Mesothelial cell of epicardium (in vitro differentiated cells): Measurements from ENCODE around the gene ARNT2. TPM values are rescaled to one million over a fixed set of nuclear protein-coding genes. Genes with fewer than 3 reads are reported as not detected.

ENCODE experiments used
- DNase-seq, 2 experiments: peaks; one replicate each; pipeline ENCODE4 v3.0.0; 2021; ENCODE audit warnings: low spot score in 2 of 2; ENCODE audit not compliant: unreplicated experiment in 2 of 2
- H3K27ac Mint-ChIP-seq: 2 replicates; pipeline ENCODE4 v1.8.0; 2021; ENCODE audit warnings: mixed read lengths
- H3K27me3 Mint-ChIP-seq: 2 replicates; pipeline ENCODE4 v1.8.0; 2021; ENCODE audit warnings: low read depth, mixed read lengths
- H3K36me3 Mint-ChIP-seq: 2 replicates; pipeline ENCODE4 v1.8.0; 2021; ENCODE audit warnings: mixed read lengths
- H3K4me1 Mint-ChIP-seq: 2 replicates; pipeline ENCODE4 v1.8.0; 2021; ENCODE audit warnings: mixed read lengths
- H3K4me3 Mint-ChIP-seq: 2 replicates; pipeline ENCODE4 v1.8.0; 2021; ENCODE audit warnings: mild to moderate bottlenecking, moderate library complexity, mixed read lengths
- H3K9me3 Mint-ChIP-seq: 2 replicates; pipeline ENCODE4 v1.8.0; 2021; ENCODE audit warnings: mixed read lengths
- CTCF ChIP-seq: fragments of 200-600 bp; sonication (generic); IDR thresholded peaks from one replicate; pipeline ENCODE4 v1.5.0; 2021; ENCODE audit warnings: antibody characterized with exemption; ENCODE audit not compliant: unreplicated experiment
- total RNA-seq: library from RNA; stranded (reverse); gene quantifications from 3 replicates; pipeline ENCODE4 v1.2.1, GENCODE V29; 2021

The ARNT2 gene
- total RNA-seq, 1 donor from 2014 or later, result 20.2 TPM

DNA sequence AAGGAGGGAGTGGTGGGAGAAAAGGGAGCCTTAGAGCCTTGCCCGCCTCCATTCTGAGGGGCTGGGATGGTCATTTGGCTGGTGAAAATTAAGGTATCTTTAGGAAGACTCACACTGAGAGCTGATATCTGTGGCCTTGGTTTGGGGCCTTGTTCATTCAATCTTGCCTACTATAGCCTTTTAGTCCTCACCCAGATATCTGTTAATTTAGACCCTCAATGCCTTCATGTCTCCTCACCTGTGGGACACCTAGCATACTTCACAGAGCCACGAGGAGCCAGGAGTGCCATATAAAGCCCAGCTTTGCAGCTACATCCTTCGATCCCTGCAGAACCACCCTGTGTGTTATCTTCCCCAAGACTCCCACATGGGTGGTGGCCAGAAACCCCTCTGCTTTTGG lies 4.7 kb upstream of the ARNT2 start:
- peaks cover 2% of the 10 kb centered on the region for H3K4me1 Mint-ChIP-seq
- H3K9me3 Mint-ChIP-seq, result no peaks in the 10 kb centered on the region
- DNase-seq, result no peak
- TF ChIP-seq CTCF, result no peak
- no peak overlapping the region for H3K27ac Mint-ChIP-seq
- no peak overlapping the region for H3K4me3 Mint-ChIP-seq
- H3K36me3 Mint-ChIP-seq, result no peaks in the 10 kb centered on the region
- H3K27me3 Mint-ChIP-seq, result peaks cover 48% of the 10 kb centered on the region

- peaks cover 53% of the 10 kb centered on the region for H3K27me3 Mint-ChIP-seq
- no peak for DNase-seq
- peaks cover 3% of the 10 kb centered on the region for H3K36me3 Mint-ChIP-seq
- no peak overlapping the region for H3K4me3 Mint-ChIP-seq
- no peaks in the 10 kb centered on the region for H3K9me3 Mint-ChIP-seq
- no peak for TF ChIP-seq CTCF
- H3K27ac Mint-ChIP-seq, result no peak overlapping the region
- H3K4me1 Mint-ChIP-seq, result peaks cover 8% of the 10 kb centered on the region
These were observed 2.7 kb upstream of the ARNT2 start for GRCh38 chr15:80401456-80401855.

DNA sequence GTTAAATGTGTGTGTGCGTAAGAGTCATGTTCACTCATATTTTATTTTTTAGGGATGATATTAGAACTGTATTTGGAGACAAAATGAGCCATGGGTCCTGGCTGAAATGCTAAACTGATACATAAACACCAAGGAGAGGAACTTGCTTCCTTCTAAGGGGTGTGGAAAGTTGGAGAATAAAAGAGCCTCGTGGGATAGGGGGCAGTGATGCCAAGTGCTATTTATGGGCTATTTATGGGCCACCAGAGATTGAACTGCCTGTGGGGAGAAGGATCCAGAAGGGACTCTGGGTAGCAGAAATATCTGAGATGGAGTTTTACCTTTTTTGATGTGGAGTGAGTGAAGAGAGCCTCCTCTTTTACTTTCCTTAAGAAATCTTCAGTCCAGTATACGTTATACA lies 1.8 kb upstream of the ARNT2 start:
- DNase-seq, result no peak
- Mint-ChIP-seq H3K4me3 (peak overlapping the region; percentile 2), H3K4me1 (peaks cover 8% of the 10 kb centered on the region), H3K36me3 (peaks cover 3% of the 10 kb centered on the region), H3K27me3 (peaks cover 52% of the 10 kb centered on the region), H3K9me3 (no peaks in the 10 kb centered on the region), H3K27ac (no peak overlapping the region)
- no peak for TF ChIP-seq CTCF

- peak overlapping the region; percentile 58 for H3K4me3 Mint-ChIP-seq
- no peaks in the 10 kb centered on the region for H3K9me3 Mint-ChIP-seq
- peaks cover 53% of the 10 kb centered on the region for H3K27me3 Mint-ChIP-seq
- DNase-seq, result peak; percentile 26 to 60
- TF ChIP-seq CTCF, result no peak
- peaks cover 8% of the 10 kb centered on the region for H3K4me1 Mint-ChIP-seq
- H3K36me3 Mint-ChIP-seq, result peaks cover 3% of the 10 kb centered on the region
- H3K27ac Mint-ChIP-seq, result no peak overlapping the region
These were observed 498 bp upstream of the ARNT2 start for GRCh38 chr15:80403712-80404056.

DNA sequence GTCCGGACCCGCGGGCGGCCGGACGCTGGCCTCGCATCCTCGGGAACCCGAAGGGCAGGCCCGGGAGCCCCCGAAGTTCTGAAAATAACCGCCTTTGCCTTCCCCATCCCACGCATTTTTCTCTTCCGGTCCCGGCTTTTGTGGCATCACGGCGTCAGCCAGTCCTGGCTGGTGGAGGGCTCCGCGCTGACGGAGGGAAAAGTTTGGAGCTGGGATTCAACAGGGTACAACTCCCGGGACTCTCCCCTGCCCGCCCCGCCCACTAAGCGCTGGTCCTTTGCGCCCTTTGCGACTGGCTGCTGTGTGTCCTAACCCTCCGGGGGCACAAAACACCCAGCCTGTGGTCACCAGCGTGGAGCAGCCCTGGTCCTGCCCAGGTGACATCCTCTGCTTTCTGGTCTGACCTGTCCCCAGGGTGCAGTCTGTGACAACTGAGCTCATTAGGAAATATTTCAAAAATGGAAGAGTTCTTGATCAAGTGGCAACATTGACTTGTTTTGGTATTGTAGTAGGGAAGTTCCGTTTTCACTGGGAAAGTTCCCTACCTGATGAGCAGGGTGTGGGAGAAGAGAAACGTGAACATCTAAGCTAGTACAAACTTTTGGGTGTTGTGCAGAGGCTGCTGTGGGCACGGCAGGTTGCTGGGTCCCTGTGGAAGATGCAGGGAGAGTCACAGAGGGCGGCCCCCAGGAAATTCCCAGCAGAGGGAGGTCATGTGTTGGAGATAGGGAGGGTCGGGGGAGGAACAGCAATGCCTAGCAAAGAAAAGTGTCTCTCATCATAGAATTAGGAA lies 775 bp downstream of the ARNT2 start:
- Mint-ChIP-seq H3K4me3 (peak overlapping the region; percentile 79), H3K4me1 (peaks cover 8% of the 10 kb centered on the region), H3K27ac (peak overlapping the region; percentile 74), H3K9me3 (no peaks in the 10 kb centered on the region), H3K36me3 (peaks cover 3% of the 10 kb centered on the region), H3K27me3 (peaks cover 54% of the 10 kb centered on the region)
- no peak for TF ChIP-seq CTCF
- DNase-seq, result peak in 1 of 2 experiments; percentile 52
